H54 (cell line): ENCODE results near the gene VPS13D.

Experiments used
- DNase-seq: peaks from one replicate; pipeline ENCODE4 v3.0.0; 2011; ENCODE audit warnings: low spot score, mixed read lengths; ENCODE audit not compliant: insufficient read length
- FAIRE-seq: peaks from 3 replicates; lab custom pipeline; 2011; peaks lifted over from hg19 to GRCh38; lab: Jason Lieb, UNC
- POLR2A ChIP-seq: IDR thresholded peaks from 2 replicates; pipeline ENCODE4 v1.6.1; 2011; ENCODE audit warnings: low read depth, mild to moderate bottlenecking, low read length

VPS13D gene

GRCh38 chr1:12272770-12273169, 42.9 kb downstream of the VPS13D start:
- FAIRE-seq (no peak), DNase-seq (no peak)
- no peak for TF ChIP-seq POLR2A

DNA sequence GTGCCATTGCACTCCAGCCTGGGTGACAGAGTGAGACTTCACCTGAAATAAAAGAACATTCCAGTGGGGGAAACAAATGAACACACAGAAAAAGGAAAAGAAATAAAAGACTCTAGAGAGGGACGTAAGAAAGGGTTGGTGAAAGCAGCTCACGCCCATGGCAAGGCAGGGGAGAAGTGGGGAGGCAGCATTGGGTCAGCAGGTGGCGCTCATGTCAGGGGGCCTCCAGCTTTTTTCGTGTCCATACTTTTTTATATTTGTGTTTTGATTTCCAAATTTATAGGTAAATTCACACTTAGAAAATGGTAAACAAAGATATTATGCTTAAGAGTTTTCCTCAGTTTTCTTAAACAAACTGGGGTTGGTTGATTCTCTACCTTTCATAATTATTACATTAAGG, 45.5 kb downstream of the VPS13D start:
- no peak for TF ChIP-seq POLR2A
- FAIRE-seq = no peak
- DNase-seq = no peak

- DNase-seq (no peak), FAIRE-seq (no peak)
- TF ChIP-seq POLR2A = no peak
Observed at GRCh38 chr1:12276225-12276624, 46.4 kb downstream of the VPS13D start.

GRCh38 chr1:12279003-12279402, 49.2 kb downstream of the VPS13D start:
- DNase-seq = no peak
- TF ChIP-seq POLR2A = no peak
- no peak for FAIRE-seq

DNA sequence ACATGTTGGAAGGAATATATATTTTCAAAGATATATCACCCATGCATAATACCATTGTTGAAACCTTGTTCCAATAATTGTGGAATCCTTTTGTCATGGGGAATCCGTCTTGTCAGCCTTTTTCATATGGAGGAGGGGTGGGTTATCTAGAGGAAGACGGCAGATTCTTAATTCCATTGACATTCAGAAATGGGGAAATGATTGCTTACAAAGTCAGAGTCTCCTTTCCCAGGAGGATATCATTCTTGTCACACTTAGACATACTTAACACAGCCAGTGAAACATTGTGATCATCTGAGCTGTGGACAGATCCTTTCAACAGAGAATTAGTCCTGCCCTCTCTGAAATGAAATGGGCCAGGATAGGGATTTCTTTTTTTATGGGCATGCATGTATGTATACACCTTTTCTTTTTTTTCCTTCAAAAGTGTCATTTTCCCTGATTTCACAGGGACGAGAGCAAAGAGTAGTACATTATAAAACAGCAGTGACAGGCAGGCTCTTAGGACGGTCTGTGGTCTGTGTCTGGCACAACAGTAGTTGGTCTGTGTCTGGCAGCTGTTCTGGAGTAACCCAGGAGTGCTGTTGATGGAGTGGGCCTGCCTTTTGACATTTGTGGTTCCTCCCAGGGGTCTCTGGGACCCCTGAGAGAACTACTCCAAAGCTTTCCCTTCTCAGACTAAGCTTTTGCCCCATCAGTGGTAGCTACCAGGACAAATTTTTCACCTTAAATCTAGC, 50.1 kb downstream of the VPS13D start:
- DNase-seq (no peak), FAIRE-seq (no peak)
- no peak for TF ChIP-seq POLR2A

DNA sequence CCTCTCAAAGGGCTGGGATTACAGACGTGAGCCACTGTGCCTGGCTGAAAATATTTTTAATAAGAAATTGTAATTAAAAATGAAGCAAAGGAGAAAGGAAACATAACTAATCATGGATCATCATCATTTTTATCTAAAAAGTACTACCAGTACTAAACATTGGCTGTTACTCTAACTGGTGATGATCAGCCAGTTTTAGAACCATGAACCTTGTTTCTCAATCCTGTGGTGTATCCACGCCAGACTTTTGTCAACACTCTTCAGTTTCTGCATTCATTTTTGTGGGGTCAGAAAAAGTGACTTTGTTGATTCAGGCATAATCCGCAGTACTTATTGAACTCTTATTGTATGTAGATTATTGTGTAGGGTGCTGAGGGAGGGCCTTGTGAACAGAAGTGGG, 52.3 kb downstream of the VPS13D start:
- DNase-seq = no peak
- TF ChIP-seq POLR2A = no peak
- no peak for FAIRE-seq

DNA sequence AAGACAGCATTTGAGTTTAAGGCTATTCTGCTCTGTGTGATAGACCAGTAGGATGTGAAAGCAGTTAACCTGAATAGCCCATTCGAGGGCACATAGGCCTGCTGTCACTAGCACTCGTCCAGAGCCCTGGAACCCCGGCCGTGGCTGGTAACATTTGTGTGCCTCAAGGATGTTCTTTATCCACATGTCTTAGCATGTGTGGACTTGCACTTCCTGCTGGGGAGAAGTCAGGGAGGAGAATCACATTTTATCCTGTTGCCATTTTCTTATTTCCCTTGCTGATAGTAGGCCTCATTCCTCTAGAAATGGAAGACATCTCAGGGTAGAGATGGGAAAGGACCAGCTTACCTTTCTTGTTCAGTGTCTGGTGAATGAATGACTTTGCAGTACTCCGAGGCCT, 54.7 kb downstream of the VPS13D start:
- no peak for TF ChIP-seq POLR2A
- no peak for FAIRE-seq
- DNase-seq = no peak

GRCh38 chr1:12285496-12286143, 55.8 kb downstream of the VPS13D start:
- DNase-seq (no peak), FAIRE-seq (no peak)
- TF ChIP-seq POLR2A = no peak

DNA sequence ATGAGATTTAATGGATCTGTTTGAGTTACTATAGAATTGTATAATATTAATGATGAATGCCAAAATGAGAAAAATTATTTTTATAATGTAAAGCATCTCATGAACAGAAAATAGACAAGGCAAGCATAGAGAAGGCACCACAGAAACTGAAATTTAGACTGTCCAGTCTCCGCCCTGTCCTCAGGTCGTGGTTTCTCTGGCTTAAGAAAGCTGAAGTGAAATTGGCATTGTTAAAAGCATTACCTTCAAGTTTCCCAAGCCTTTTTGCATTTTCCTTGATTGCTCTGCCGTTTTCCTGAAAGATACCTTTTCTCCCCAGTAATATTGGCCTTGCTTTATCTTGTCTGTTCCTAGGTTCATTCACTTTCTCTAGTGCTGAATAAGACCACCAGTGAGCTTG, 58.0 kb downstream of the VPS13D start:
- DNase-seq (no peak), FAIRE-seq (no peak)
- no peak for TF ChIP-seq POLR2A

DNA sequence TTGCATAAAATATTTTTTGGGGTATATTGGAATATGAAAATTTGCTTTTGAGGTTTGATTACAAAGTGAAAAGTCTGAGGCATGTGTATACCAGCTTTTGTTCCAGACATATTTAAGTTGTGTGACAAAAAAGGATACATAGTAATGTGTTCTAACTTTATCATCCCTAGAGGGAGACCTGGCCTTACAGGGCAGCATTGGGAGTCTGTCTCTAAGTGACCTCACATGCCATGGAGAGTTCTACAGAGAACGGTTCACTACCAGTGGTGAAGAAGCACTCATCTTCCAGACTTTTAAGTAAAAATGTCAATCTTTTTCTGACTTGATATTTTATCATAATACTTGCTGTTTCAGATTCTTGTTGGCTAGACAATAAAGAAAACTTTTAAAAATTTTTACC, 61.0 kb downstream of the VPS13D start:
- TF ChIP-seq POLR2A = no peak

GRCh38 chr1:12293416-12293815, 63.6 kb downstream of the VPS13D start:
- FAIRE-seq (no peak), DNase-seq (no peak)
- TF ChIP-seq POLR2A = no peak

More for the DNA sequence above, 61.0 kb downstream of the VPS13D start:
- FAIRE-seq = no peak
- DNase-seq = no peak

DNA sequence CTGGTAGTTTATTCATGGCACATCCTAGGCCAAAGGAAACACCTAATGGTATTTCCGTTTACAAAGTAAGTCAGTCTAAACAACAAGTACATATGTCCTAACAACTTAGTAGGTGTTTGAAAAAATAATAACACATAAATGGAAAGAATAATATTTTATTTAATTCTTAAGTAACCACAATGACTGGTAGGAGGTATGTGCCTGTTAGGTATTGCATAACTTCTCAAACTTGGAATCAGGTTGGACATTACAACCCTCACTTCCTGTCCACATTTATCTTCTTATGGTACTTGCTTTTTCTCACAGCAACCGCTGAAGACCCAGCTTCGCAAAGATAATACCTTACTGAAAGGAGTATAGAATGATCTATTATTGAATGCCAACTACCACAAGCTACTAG, 64.2 kb downstream of the VPS13D start:
- DNase-seq (no peak), FAIRE-seq (no peak)
- TF ChIP-seq POLR2A = no peak

DNA sequence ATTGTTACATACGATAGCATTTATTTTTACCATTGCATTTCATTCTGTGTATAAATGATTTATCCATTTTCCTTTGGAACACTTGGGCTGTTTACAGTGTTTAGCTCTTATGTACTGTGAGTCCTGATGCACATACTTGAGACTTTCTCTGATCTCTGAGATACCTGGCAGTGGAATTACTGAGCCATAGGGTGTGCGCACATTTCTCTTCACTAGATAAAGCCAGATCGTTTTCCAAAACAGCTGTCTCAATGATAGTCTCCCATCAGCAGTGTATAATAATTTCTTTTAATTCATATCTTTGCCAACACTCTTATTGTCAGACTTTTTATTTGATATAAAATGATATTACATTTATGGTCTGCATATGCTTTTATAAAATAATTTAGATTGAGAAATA, 66.2 kb downstream of the VPS13D start:
- DNase-seq = no peak
- no peak for FAIRE-seq
- no peak for TF ChIP-seq POLR2A

GRCh38 chr1:12296623-12297022, 66.8 kb downstream of the VPS13D start:
- FAIRE-seq (no peak), DNase-seq (no peak)
- TF ChIP-seq POLR2A = no peak

GRCh38 chr1:12300706-12301105, 70.9 kb downstream of the VPS13D start:
- no peak for TF ChIP-seq POLR2A
- no peak for FAIRE-seq
- no peak for DNase-seq
